HG02885 (cell line): Measurements from ENCODE around the gene TRPC6.
"Not testable (repeated sequence)": the region's sequence is repeated elsewhere in the genome, so short reads cannot be mapped to it uniquely, and the experiment has no call there.

ENCODE experiments used
- ATAC-seq: cut with Tn5 transposase; IDR thresholded peaks from one replicate; pipeline ENCODE4 v1.9.1; 2021; ENCODE audit warnings: mild to moderate bottlenecking; ENCODE audit not compliant: unreplicated experiment, poor library complexity

Gene TRPC6

GRCh38 chr11:101523634-101524260 is 60.1 kb downstream of the TRPC6 start:
- no peak for ATAC-seq

GRCh38 chr11:101523193-101523592 is 60.6 kb downstream of the TRPC6 start:
- ATAC-seq: no peak

GRCh38 chr11:101521821-101522220 is 62.0 kb downstream of the TRPC6 start:
- ATAC-seq: no peak

- ATAC-seq: no peak
These were observed 67.3 kb downstream of the TRPC6 start for GRCh38 chr11:101516546-101516945.

- ATAC-seq: no peak
These were observed 72.7 kb downstream of the TRPC6 start for GRCh38 chr11:101511065-101511464.

- ATAC-seq: no peak
These were observed 73.2 kb downstream of the TRPC6 start for GRCh38 chr11:101510591-101510990.

GRCh38 chr11:101509922-101510321 is 73.9 kb downstream of the TRPC6 start:
- ATAC-seq: no peak

GRCh38 chr11:101508370-101508769 is 75.4 kb downstream of the TRPC6 start:
- ATAC-seq: peak; percentile 67

GRCh38 chr11:101498891-101499290 is 84.9 kb downstream of the TRPC6 start:
- no peak for ATAC-seq

- ATAC-seq: no peak
These were observed 86.5 kb downstream of the TRPC6 start for GRCh38 chr11:101497291-101497690.

- no peak for ATAC-seq
These were observed 96.0 kb downstream of the TRPC6 start for GRCh38 chr11:101487775-101488174.

GRCh38 chr11:101482556-101483124 is 101.2 kb downstream of the TRPC6 start:
- ATAC-seq: no peak

GRCh38 chr11:101478587-101479369 is 105.0 kb downstream of the TRPC6 start:
- ATAC-seq: no peak

- no peak for ATAC-seq
These were observed 105.9 kb downstream of the TRPC6 start for GRCh38 chr11:101477926-101478325.

GRCh38 chr11:101476191-101476590 is 107.6 kb downstream of the TRPC6 start:
- ATAC-seq: no peak

- ATAC-seq: no peak
These were observed 108.1 kb downstream of the TRPC6 start for GRCh38 chr11:101475699-101476098.

- ATAC-seq: no peak
These were observed 109.1 kb downstream of the TRPC6 start for GRCh38 chr11:101474666-101475065.

- ATAC-seq: no peak
These were observed 112.8 kb downstream of the TRPC6 start for GRCh38 chr11:101470881-101471520.

GRCh38 chr11:101470419-101470818 is 113.4 kb downstream of the TRPC6 start:
- ATAC-seq: no peak

- ATAC-seq: no peak
These were observed 117.5 kb downstream of the TRPC6 start for GRCh38 chr11:101466352-101466751.

- not testable (repeated sequence) for ATAC-seq
These were observed 119.4 kb downstream of the TRPC6 start for GRCh38 chr11:101464388-101464787.
